Measurements from ENCODE around the gene LCK.
"Not testable (repeated sequence)": the region's sequence is repeated elsewhere in the genome, so short reads cannot be mapped to it uniquely, and the experiment has no call there.

LCK gene

DNA sequence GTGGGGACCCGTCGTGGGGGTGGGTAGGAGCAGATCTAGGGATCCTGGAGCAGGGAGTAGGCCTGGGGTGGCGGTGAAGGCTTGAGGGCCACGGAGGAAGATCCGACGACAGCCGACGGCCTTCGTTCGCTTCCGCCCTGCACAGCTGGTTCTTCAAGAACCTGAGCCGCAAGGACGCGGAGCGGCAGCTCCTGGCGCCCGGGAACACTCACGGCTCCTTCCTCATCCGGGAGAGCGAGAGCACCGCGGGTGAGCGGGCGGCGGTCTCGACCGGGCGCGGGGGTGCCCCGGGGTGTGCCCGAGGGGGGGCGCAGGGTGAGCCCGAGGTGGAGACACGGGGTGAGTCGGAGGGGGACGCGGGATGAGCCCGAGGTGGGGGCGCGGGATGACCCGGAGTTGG, 24.4 kb downstream of the LCK start:
- DNase-seq = peak; percentile 15

DNA sequence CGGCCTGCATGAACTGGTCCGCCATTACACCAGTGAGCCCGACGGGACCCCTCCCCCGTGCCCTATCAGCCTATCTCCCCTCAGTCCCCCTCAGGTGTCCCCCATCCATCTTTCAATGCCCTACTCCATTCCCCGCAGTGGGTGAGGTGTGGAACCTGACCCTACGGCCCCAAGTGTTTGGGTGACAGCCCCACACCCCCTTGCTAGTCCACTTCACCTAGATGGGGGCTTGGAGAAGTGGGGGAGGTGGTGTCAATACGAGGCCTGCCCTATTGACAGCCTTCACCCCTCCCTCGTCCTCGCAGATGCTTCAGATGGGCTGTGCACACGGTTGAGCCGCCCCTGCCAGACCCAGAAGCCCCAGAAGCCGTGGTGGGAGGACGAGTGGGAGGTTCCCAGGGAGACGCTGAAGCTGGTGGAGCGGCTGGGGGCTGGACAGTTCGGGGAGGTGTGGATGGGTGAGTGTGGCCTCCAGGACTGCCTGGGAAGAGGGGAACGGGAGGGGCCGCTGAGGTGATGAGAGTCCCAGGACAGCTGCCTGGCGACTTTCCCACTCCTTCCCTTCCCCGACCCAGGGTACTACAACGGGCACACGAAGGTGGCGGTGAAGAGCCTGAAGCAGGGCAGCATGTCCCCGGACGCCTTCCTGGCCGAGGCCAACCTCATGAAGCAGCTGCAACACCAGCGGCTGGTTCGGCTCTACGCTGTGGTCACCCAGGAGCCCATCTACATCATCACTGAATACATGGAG, 25.1 kb downstream of the LCK start:
- no peak for DNase-seq

DNA sequence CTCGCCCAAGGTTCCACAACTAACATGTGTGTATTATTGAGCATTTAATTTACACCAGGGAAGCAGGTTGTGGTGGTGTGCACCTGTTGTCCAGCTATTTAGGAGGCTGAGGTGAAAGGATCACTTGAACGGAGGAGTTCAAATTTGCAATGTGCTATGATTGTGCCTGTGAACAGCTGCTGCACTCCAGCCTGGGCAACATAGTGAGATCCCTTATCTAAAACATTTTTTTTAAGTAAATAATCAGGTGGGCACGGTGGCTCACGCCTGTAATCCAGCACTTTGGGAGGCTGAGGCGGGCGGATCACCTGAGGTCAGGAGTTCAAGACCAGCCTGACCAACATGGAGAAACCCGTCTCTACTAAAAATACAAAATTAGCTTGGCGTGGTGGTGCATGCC, 33.7 kb downstream of the LCK start:
- DNase-seq = not testable (repeated sequence)

DNA sequence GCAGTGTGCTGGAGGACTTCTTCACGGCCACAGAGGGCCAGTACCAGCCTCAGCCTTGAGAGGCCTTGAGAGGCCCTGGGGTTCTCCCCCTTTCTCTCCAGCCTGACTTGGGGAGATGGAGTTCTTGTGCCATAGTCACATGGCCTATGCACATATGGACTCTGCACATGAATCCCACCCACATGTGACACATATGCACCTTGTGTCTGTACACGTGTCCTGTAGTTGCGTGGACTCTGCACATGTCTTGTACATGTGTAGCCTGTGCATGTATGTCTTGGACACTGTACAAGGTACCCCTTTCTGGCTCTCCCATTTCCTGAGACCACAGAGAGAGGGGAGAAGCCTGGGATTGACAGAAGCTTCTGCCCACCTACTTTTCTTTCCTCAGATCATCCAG, 34.6 kb downstream of the LCK start:
- DNase-seq = no peak

DNA sequence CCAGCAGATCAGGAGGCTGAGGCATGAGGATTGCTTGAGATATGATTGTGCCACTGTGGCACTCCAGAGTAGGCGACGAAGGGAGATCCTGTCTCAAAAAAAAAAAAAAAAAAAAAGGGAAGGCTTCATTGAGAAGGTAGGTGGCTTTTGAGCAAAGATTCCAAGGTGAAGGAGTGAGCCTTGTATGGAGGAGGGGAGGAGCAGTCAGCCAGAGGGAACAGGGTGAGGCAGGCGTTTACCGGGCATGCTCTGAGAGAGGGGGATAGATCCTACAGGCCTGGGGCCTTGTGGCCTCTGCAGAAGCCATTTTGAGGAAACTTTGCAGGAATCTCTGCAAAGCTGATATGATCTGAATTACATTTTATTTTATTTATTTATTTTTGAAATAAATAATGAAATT, 35.7 kb downstream of the LCK start:
- no peak for DNase-seq

DNA sequence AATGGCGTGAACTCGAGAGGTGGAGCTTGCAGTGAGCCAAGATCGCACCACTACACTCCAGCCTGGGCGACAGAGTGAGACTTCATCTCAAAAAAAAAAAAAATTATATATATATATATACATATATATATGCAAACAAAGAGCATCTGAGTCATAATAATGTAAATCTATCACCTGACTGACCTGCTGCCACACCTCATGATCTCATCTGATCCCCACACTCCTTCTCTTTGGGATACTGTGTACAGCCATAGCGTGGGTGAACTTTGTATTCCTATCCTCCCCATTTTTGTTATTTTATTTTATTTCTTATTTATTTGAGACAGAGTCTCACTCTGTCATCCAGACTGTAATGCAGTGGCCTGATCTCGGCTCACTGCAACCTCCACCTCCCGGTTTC, 38.2 kb downstream of the LCK start:
- no peak for DNase-seq

DNA sequence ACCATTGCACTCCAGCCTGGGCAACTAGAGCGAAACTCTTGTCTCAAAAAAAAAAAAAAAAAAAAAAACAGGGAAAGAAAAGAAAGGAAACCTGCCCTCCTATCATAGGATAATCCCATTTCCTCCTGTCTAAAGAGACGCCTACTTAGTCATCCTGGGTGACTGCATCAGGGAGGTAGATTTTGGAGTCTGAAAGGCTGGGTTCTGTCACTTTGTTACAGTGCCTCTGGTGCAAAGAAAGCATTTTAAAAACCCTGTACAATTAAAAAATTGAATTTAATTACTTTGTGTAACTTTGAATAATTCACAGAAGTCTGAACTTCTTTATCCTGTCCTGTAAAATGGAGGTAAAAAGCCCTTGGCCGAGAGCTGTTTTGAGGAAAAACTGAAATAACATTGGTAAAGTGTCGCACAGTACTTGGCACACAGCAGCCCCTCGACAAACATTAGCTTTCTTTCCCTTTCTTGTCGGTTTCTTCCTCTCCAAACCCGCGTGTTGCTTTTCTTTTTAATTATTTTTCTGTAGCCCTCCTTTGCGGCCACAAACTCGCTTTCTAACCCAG, 40.2 kb downstream of the LCK start:
- DNase-seq = peak; percentile 41

DNA sequence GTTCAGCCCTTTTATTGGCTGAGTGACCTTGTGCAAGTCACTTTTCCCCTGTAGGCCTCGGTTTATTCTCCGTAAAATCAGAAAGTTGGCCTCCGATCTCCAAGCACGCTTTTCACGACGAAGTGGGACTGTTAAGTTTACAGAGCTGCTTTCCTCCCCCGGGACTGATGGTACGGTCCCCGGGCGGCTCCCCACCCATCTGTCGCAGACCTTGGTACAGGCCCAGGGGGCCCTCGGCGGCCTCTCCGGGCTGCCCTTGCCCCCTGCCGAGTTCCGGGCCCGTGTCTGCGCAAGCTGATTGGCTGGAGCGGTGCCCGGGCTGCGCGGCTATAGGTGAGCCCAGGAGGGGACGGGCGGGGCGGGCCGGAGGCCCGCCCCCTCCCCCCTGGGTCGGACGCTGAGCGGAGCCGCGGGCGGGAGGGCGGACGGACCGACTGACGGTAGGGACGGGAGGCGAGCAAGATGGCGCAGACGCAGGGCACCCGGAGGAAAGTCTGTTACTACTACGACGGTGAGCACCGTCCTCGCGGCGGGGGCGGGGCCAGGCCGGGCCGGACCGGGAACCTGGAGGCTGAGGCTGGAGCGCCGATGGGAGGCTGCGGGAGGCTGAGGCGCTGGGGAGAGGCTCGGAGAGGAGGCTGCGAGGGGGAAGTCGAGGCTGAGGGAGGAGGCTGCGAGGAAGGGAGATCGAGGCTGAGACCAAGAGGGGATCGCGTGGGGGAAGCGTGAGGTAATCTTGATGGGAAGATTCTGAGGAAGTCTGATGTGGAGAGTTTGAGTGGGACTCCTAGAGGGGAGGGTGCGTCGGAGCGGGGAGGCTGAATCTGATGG, 40.9 kb downstream of the LCK start, which contains the start of gene HDAC1:
HDAC1 (plus strand) TSS at position 376 of the 831 bp plus-strand sequence; CDS start at position 463, 87 bp downstream.
- DNase-seq = peak; percentile 98

DNA sequence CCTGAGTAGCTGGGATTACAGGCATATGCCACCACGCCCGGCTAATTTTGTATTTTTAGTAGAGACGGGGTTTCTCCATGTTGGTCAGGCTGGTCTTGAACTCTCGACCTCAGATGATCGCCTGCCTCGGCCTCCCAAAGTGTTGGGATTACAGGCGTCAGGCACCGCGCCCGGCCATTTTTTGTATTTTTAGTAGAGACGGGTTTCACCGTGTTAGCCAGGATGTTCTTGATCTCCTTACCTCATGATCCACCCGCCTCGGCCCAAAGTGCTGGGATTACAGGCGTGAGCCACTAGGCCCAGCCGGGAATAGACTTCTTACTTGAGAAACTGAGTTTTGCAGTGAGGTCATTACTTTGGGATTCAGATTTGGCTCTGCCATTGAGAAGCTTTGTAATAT, 47.1 kb downstream of the LCK start:
- not testable (repeated sequence) for DNase-seq

DNA sequence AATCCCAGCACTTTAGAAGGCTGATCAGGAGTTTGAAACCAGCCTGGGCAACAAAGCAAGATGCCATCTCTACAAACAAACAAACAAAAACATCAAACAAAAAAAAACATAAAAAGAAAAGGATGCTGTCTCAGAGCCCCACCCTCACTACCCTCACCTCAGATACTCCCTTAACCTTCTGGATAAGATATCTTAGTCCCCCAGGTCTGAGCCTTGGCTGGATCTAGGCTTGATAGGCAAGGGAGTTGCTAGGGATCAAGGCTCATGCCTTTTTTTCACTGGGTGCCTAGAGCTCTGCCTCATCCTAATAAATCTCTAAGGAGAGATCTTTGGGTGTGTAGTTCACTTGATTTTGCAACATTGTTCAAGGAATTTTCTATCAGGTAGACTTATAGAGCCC, 48.3 kb downstream of the LCK start:
- no peak for DNase-seq

DNA sequence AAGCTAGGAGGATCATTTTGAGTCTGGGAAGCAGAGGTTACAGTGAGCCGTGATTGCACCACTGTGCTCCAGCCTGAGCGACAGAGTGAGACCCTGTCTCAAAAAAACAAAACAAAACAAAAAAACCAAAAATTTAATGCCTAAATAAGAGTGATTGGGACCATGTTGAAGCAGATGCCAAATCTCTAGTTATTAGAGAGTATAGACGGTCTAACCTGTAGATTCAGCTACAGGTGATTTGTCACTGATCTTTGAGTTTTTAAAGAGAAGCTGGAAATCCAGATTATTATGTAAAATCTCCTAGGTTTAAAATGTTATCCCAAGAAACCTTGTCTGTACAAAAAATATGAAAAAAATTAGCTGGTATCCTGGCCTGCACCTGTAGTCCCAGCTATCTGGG, 52.3 kb downstream of the LCK start:
- DNase-seq = no peak

DNA sequence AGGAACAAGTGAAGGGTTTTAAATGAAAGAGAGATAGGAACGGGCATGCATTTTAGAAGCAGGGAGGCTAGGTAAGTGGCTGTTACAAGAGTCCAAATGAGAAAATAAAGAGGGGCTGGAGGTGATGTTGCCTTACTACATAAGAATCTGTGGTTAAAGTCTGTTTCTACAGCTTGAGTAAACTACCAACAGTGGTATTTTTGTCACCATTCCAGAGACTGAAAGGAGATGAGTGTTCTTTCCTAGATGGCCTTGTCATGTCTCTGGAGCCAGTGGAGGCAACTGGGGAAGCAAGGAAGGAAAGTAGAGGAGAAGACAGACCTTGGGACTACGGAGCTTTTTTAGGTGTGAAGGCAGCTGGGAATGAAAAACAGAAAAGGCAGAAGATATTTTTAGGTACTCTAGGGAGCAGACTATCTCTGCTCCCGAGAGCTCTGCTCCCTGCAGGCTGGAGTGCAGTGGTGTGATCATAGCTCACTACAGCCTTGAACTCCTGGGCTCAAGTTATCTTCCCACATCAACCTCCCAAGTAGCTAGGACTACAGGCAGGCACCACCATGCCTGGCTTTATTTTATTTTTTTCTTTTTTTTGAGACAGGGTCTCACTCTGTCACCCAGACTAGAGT, 53.0 kb downstream of the LCK start:
- DNase-seq = no peak

DNA sequence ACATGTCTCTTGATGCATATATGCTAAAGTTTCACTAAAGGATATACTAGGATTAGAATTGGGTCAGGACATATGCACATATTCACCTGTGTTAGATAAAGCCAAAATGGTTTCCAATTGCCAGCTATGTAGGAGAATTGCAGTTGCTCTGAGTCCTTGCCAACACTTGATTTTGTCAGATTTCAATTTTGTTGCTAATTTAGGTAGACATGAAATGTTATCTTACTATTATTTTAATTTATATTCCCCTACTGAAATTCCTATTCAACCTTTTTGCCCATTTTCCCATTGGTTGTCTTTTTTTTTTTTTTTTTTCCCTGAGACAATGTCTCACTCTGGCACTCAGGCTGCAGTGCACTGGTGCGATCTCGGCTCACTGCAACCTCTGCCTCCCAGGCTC, 54.2 kb downstream of the LCK start:
- DNase-seq = no peak

DNA sequence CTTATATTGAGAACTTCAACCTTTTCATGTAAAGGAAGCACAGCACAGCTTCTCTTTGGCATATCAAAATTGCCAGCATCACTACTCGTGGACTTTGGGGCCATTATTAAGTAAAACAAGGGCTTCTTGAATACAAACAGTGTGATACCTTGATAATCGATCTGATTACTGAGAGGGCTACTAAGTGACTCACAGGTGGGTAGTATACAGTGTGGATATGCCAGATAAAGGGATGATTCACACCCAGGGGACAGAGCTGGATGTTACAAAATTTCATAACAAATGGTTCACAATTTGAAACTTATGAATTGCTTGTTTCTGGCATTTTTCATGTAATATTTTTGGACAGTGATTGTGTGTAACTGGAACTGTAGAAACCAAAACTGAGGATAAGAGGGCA, 56.3 kb downstream of the LCK start:
- DNase-seq = peak; percentile 46

DNA sequence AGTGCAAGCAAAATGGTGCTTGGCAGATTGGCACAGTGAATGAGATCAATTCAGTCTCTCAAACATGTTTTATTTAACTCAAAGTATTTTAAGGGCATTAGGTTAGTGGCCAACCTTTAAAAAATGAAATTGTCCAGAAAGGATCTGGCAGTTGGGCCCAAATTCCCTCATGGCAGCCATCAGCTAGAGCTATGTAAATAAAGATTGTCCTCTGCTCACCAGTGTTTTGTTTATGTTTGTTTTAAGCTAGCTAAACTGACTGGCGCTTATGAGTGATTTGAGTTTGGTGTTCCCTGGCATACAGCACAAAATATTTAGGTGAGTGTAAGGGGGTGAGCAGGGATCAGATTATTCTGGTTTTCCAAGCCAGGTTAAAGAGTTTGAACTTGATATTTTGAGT, 58.9 kb downstream of the LCK start:
- no peak for DNase-seq

DNA sequence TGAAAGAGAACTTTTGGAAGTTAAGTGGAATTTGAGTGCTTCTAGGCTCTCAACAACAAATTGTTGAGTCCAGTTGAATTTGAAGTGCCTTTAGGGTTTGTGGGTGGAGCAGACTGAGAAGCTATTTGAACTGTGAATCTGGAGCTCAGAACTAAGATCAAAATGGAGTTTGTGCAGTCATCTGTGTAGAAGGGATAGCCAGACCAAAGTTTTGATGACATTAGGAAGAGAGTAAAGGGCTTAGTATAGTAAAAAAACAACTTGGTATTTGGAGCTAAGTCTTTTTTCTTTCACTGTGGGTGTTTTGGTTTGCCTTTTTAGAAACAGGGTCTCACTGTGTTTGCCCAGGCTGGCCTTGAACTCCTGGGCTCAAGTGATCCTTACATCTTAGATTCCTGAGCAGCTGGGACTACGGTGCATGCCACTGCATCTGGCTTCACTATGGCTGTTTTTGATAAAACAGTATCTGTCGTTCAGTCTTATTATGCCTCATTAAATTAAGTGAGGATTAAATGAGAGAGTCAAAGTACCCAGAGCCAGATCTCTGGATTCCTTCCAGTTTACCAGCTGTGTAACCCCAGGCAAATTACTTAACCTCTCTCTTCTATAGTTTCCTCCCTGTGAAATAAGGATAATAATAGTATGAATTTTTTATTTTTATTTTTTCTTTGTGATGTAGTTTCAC, 60.8 kb downstream of the LCK start:
- no peak for DNase-seq

DNA sequence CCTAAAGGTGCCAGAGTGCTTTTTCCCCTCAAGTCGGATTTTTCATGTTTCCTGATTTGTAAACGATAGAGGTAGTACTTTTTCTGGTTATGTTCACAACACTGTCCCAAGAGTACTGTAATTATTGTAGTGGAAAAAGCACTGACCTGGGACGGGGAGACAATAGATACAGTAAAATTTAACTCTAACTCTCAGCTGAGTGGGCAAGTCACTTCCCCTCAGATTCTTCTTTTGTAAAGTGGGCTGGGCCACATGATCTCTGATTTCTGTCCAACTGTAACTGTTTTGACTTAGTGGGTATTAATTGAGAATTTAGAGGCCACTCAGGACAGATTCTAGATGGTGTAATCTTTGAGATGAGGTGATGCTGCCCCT, 65.8 kb downstream of the LCK start:
- no peak for DNase-seq

DNA sequence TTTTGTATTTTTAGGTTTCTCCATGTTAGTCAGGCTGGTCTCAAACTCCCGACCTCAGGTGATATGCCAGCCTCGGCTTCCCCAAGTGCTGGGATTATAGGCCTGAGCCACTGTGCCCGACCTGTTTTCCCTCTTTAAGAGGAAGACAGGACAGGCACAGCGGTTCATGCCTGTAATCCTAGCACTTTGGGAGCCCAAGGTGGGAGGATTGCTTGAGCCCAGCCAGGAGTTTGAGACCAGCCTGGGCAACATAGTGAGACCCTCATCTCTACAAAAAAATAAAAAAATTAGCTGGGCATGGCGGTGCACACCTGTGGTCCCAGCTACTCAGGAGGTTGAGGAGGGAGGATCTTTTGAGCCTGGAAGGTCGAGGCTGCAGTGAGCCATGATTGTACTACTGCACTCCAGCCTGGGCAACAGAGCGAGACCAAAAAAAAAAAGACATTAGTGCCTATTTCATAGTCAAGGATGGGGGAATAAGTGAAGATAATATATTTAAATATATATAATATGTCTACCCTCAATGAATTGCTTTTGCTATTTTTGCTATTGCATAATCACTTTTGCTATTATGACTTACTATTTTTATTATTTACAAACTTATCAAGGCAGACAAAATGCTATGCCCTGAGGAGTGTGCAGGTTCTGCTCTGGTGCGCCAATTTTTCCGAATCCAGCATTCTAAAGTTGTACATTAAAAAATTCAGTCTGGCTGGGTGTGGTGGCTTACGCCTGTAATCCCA, 67.2 kb downstream of the LCK start:
- no peak for DNase-seq

DNA sequence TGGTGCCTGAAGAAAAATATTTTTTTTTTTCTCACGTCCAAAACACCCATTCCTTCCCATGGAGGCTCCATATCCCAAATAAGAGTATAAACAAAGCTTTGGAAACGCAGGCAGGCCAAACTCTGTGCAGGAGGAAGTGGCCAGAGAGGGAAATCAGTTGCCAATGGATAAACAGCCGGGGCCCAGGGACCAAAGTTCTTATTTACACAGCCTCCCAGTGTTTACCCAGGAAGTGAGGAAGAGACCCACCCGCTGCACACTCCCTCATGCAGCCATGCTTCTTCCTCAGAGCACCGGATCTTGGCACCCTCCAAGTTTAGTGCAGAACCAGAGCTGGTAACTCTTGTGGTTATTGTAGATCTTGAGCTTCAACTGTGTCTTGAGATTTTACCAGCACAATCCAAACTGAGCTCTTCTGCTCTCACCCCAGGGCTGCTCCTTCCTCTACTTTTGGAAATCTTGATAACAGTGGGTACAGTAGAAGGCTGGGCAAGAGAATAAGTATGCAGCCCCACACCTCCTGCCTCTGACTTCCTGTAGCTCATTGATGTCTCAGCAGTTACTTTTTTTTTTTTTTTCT, 70.7 kb downstream of the LCK start:
- DNase-seq = no peak

DNA sequence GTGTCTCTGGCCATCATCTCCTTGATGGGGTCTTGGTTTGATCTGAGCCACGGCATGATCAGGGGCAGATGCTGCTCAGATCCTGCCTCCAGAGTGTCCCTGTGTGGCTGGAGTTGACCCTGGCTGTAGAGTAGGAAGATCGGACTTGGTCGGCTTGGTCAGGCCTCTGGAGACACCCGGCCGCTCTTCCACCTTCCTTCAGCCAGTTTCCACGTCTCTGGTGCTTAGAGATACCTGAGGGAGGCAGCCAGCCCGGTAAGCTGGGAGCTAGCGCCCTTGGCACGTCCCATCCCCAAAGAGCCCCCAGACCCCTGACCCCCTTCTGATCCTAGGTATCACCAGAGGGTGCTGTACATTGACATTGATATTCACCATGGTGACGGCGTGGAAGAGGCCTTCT, 76.1 kb downstream of the LCK start:
- no peak for DNase-seq

DNA sequence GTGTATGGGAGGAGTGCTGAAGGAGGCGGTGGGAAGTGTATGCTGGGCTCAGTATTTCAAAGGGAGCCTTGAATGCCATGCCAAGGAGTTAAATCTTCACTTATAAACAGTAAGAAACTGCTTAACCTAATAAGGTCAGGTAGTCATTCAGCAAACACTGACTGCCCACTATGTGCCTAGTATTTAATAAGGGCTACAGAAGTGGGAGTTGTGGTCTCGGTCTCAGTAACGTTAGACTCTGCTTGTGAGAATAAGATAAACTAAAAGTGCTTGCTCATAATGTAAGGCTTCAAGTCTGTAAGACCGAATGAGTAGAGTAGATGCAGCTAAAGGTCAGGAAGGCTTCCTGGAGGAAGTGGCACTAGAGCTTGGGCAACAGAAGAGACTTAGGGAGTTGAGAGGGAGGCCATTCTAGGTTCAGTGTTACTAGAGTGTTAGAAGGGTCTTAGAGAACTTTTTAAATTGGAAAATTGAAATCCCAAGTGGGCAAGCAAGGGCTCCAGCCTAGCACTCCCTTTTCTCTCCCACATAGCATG, 78.9 kb downstream of the LCK start:
- DNase-seq = no peak

All from suppressor macrophage treated with lipopolysaccharide for 4 hours (primary cell).